Measurements from ENCODE around the gene GRIP2. TPM values are rescaled to one million over a fixed set of nuclear protein-coding genes. Genes with fewer than 3 reads are reported as not detected.

GRIP2 gene
- total RNA-seq, 1 donor from 2014 or later = not detected

DNA sequence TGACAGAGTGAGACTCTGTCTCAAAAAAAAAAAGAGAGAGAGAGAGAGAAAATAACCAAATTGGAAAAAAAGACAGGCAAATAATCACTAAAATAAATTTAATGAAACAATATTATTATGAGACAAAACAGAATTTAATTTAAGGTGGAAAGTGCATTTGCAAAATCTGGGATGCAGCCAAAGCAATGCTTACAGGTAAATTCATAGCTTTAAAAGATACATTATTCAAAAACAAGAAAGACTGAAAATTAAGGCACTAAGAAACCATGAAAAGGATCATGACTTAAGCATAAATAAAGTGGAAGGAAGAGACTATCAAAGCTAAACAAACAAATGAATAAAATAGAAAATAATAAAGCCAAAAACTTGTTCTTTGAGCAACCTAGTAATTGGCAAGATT lies 37.7 kb downstream of the GRIP2 start:
- TF ChIP-seq, protein P1, sequence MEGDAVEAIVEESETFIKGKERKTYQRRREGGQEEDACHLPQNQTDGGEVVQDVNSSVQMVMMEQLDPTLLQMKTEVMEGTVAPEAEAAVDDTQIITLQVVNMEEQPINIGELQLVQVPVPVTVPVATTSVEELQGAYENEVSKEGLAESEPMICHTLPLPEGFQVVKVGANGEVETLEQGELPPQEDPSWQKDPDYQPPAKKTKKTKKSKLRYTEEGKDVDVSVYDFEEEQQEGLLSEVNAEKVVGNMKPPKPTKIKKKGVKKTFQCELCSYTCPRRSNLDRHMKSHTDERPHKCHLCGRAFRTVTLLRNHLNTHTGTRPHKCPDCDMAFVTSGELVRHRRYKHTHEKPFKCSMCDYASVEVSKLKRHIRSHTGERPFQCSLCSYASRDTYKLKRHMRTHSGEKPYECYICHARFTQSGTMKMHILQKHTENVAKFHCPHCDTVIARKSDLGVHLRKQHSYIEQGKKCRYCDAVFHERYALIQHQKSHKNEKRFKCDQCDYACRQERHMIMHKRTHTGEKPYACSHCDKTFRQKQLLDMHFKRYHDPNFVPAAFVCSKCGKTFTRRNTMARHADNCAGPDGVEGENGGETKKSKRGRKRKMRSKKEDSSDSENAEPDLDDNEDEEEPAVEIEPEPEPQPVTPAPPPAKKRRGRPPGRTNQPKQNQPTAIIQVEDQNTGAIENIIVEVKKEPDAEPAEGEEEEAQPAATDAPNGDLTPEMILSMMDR (conservative IDR thresholded peaks at IDR 0.05; ENCODE audit: low read depth, low read length) = no peak
- no peak overlapping the region for H3K4me3 ChIP-seq (ENCODE audit: low read depth, low read length)
- DNase-seq (ENCODE audit: low read depth) = no peak

DNA sequence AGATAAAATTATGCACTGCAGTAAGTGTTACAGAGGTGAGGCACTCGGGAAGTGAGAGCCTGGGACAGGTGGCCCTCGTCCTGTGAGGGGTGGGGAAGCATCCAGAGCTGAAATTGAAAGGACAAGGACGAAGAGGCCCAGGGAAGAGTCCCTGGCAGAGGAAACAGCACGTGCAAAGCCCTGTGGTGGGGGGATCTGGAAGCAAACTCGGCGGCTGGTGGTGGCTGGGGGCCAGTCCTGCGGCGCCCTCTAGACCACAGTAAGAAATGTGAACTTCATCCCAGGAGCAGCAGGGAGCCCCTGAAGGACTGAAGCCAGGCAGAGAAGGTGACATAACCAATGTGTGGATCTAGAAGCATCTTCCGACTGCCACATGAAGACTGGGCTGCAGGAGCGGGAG lies 42.8 kb downstream of the GRIP2 start:
- TF ChIP-seq, protein P1 (conservative IDR thresholded peaks at IDR 0.05; ENCODE audit: low read depth, low read length) = peak; percentile 15
- no peak for DNase-seq (ENCODE audit: low read depth)
- no peak overlapping the region for H3K4me3 ChIP-seq (ENCODE audit: low read depth, low read length)

DNA sequence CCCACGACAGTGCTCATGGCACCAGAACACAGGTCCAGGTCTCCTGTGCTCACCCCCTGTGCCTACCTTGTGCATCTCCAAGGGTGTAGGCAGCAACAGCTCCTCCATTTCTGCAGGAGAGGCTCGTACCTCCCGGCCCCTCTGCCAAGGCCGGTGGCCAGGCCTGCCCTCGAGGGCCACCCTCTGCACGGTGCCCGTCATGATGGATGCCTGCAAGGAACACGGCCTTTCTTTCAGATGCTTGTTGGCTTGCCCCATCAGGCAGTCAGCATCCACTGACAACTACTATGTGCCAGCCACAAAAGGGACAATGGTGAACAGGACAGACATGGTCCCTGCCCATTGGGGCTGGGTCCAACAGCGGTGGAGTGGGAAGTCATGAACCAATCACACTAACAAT lies 43.8 kb downstream of the GRIP2 start:
- TF ChIP-seq, protein P1 (conservative IDR thresholded peaks at IDR 0.05; ENCODE audit: low read depth, low read length) = no peak
- no peak for DNase-seq (ENCODE audit: low read depth)
- no peak overlapping the region for H3K4me3 ChIP-seq (ENCODE audit: low read depth, low read length)

DNA sequence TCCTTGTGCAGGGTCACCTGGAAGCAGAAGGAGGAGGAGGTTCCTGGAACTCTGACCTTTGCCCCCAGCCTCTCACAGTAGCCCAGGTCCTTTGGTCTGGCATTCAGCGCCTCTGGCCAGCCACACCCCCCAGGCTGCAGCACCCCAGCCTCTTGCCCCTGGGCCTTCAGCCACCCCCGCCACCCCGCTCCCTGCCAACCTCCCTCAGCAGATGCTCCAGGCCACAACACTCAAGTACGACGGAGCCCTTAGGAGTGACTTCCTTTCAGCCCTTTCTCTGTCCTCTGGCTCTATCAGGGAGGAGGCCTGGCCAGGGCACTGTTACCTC lies 45.2 kb downstream of the GRIP2 start:
- no peak overlapping the region for H3K4me3 ChIP-seq (ENCODE audit: low read depth, low read length)
- TF ChIP-seq, protein P1 (conservative IDR thresholded peaks at IDR 0.05; ENCODE audit: low read depth, low read length) = no peak
- no peak for DNase-seq (ENCODE audit: low read depth)

DNA sequence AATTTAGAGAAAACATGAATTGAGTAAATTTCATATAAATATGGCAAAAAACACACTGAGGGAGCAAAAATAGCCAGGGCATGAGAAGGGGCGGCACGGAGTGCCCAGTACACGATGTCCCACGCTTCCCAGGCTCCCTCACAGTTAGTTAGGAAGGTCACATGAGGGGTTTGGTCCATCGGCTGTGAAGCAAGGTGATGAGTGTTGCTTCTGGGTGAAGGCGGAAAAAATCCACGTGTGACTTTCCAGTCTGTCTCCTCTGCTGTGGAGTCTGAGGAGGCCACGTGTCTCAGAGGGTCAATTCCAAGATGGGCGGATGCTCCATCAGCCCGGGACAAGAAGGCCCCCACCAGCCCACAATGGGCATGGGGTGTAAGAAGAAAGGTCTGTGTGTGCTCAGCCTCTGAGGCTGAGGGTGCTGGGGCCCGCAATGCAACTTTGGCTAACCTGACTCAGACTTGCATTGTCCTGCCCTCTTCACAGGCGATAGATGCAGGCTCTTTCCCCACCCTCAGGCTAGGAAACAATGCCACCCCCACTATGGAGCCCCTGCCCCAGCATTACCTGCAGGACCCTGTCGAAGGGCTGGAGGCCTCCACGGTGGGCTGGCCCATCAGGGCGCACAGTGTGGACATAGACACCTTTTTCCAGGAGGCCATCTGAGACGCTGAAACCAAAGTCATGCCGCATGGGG lies 45.7 kb downstream of the GRIP2 start:
- DNase-seq (ENCODE audit: low read depth) = no peak
- no peak overlapping the region for H3K4me3 ChIP-seq (ENCODE audit: low read depth, low read length)
- TF ChIP-seq, protein P1 (conservative IDR thresholded peaks at IDR 0.05; ENCODE audit: low read depth, low read length) = no peak

DNA sequence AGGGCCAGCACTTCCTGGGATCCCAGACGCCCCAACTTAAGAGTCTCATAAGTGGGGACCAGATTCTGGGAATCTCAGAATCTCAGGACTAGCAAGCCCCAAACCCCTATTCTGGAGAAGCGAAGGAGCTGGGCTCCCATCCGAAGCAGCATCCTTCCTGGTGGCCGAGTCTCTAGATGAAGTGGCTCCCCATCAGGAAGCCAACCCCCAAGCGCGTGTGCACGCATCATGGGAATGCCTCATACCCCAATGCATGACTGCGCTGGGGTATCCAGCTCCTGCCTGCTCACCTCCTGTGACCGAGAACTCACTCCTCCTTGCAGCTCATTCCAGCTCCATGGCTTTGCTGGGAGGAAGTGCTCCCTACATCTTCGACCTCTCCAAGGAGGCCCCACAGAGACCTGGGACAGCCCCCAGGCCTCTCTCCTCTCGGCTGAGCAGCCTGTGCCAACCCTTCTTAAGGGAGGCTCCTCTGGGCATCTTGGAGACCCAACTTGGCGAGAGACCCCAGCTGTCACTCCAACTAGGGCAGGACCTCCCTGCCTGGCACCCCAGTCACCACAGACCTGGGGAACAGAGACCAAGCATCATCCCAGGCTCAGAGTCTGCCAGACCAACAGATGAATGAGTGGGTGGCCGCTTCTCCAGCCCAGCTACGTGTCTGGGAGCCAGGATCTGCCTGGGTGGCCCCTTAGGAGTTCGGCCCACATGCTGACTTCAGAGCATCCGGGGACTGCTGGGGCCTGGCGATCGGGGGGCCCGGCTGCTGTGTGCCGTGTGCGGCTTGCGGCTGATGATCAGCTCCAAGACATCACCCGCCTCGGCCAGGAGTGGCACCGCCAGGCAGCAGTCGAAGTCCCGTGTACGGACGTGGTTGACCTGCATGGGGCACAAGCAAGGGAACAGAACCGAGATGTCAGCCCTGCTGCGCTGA lies 46.9 kb downstream of the GRIP2 start:
- no peak overlapping the region for H3K4me3 ChIP-seq (ENCODE audit: low read depth, low read length)
- DNase-seq (ENCODE audit: low read depth) = no peak
- TF ChIP-seq, protein P1 (conservative IDR thresholded peaks at IDR 0.05; ENCODE audit: low read depth, low read length) = no peak

Measured in epithelial cell of proximal tubule (primary cell).